NCI-H128 (cell line): ENCODE measurements around the gene ERFE.

Source experiments
- DNase-seq: peaks from one replicate; lab custom pipeline; 2025; ENCODE audit not compliant: unreplicated experiment; lab: John Stamatoyannopoulos, UW

The ERFE gene

GRCh38 chr2:238125127-238125885 is 33.5 kb upstream of the ERFE start:
- DNase-seq: no peak

GRCh38 chr2:238126338-238126737 is 32.4 kb upstream of the ERFE start:
- DNase-seq: no peak

GRCh38 chr2:238126775-238127164 is 32.0 kb upstream of the ERFE start:
- no peak for DNase-seq

- DNase-seq: no peak
Observed at GRCh38 chr2:238127165-238128060, 31.4 kb upstream of the ERFE start.

GRCh38 chr2:238128061-238128440 is 30.7 kb upstream of the ERFE start:
- DNase-seq: no peak

GRCh38 chr2:238128534-238129001 is 30.2 kb upstream of the ERFE start:
- no peak for DNase-seq

- no peak for DNase-seq
Observed at GRCh38 chr2:238129166-238130010, 29.4 kb upstream of the ERFE start.

GRCh38 chr2:238130111-238130695 is 28.6 kb upstream of the ERFE start:
- DNase-seq: no peak

GRCh38 chr2:238130696-238131628 is 27.8 kb upstream of the ERFE start:
- no peak for DNase-seq

- no peak for DNase-seq
Observed at GRCh38 chr2:238131761-238132462, 26.9 kb upstream of the ERFE start.

GRCh38 chr2:238132463-238133450 is 26.0 kb upstream of the ERFE start:
- DNase-seq: no peak

- DNase-seq: no peak
Observed at GRCh38 chr2:238133499-238134392, 25.0 kb upstream of the ERFE start.

- DNase-seq: no peak
Observed at GRCh38 chr2:238134393-238134785, 24.4 kb upstream of the ERFE start.

- DNase-seq: no peak
Observed at GRCh38 chr2:238135601-238136150, 23.1 kb upstream of the ERFE start.

GRCh38 chr2:238136820-238137537 is 21.8 kb upstream of the ERFE start:
- DNase-seq: no peak

GRCh38 chr2:238137885-238138284 is 20.9 kb upstream of the ERFE start:
- no peak for DNase-seq
